Spleen (tissue), 11 donors: ENCODE measurements around the gene GRB10. TPM values are rescaled to one million over a fixed set of nuclear protein-coding genes. Genes with fewer than 3 reads are reported as not detected.

ENCODE experiments used
- DNase-seq: peaks from one replicate; pipeline ENCODE4 v3.0.0-alpha.2; 2020
- H3K27ac ChIP-seq, 8 donors: fragments of 200-600 bp; sonication (generic) in 7 of 8; 1 replicate in 4 of 8; 2 replicates in 4 of 8; pipeline versions ENCODE4 v1.5.0 to v1.8.0; 2016 to 2021; ENCODE audit warnings: inconsistent platforms in 4 of 8, mild to moderate bottlenecking in 4 of 8, moderate library complexity in 1 of 8
- H3K27me3 ChIP-seq, 7 donors: fragments of 200-600 bp; sonication (generic) in 6 of 7; replicated peaks in 1 of 7; 1 replicate in 4 of 7; 2 replicates in 3 of 7; pipeline versions ENCODE4 v1.5.0 to v1.8.0; 2016 to 2021; ENCODE audit warnings: inconsistent platforms in 3 of 7, mild to moderate bottlenecking in 1 of 7
- H3K36me3 ChIP-seq, 6 donors: fragments of 200-600 bp; sonication (generic) in 5 of 6; 1 replicate in 4 of 6; 2 replicates in 2 of 6; pipeline versions ENCODE4 v1.5.0 to v1.8.0; 2016 to 2021; ENCODE audit warnings: inconsistent platforms in 2 of 6
- H3K4me1 ChIP-seq, 6 donors: fragments of 200-600 bp; sonication (generic) in 5 of 6; 1 replicate in 3 of 6; 2 replicates in 3 of 6; pipeline versions ENCODE4 v1.5.0 to v1.8.0; 2016 to 2021; ENCODE audit warnings: inconsistent platforms in 3 of 6
- H3K4me3 ChIP-seq, 8 donors: fragments of 200-600 bp; sonication (generic) in 7 of 8; 1 replicate in 4 of 8; 2 replicates in 4 of 8; pipeline versions ENCODE4 v1.5.0 to v1.8.0; 2016 to 2021; ENCODE audit warnings: inconsistent platforms in 4 of 8, mild to moderate bottlenecking in 4 of 8, moderate library complexity in 2 of 8
- H3K9me3 ChIP-seq, 8 donors: fragments of 200-600 bp; sonication (generic) in 7 of 8; 1 replicate in 4 of 8; 2 replicates in 4 of 8; pipeline versions ENCODE4 v1.5.0 to v1.8.0; 2016 to 2021; ENCODE audit warnings: inconsistent platforms in 4 of 8
- CTCF ChIP-seq, 11 experiments: fragments of 200-600 bp in 7 of 11; fragments of 450-650 bp in 4 of 11; sonication (generic) in 4 of 11; IDR thresholded peaks in 8 of 11; conservative IDR thresholded peaks in 3 of 11; 1 replicate in 7 of 11; 2 replicates in 4 of 11; pipeline versions ENCODE4 v1.4.0 to v1.8.0; 2016 to 2021; ENCODE audit warnings: antibody characterized with exemption in 11 of 11, inconsistent platforms in 4 of 11, mild to moderate bottlenecking in 1 of 11
- POLR2A ChIP-seq, 3 donors: fragments of 450-650 bp; IDR thresholded peaks; one replicate each; pipeline ENCODE4 v1.5.1; 2017; ENCODE audit warnings: antibody characterized with exemption in 3 of 3, mild to moderate bottlenecking in 1 of 3
- POLR2AphosphoS5 ChIP-seq, 3 donors: sonication (generic); formaldehyde crosslinking; IDR thresholded peaks; one replicate each; pipeline ENCODE4 v1.5.1; 2017; ENCODE audit warnings: antibody characterized with exemption in 3 of 3
- WGBS, 5 donors: extraction: QIAGEN DNeasy Blood & Tissue Kit in 3 of 5; methylation state at CpG; one replicate each; pipeline versions ENCODE4 v1.1.5 to v1.1.7; 2013 to 2018; 5-methylcytosine and 5-hydroxymethylcytosine counted together
- intact Hi-C: fragments of 100-400 bp; cut with DNase I; formaldehyde crosslinking; loops from one replicate; pipeline ENCODE4 v1.15.0; 2023; ENCODE audit warnings: low total_unique reads
- polyA plus RNA-seq, 3 donors: library from polyadenylated mRNA; stranded (reverse); fragments of 200-250 nt; gene quantifications; one replicate each; pipeline ENCODE4 v1.2.1, GENCODE V29; 2013
- total RNA-seq, 7 donors: library from RNA; depleted of rRNA in 3 of 7; stranded (reverse); fragments of >200 nt in 3 of 7; fragmentation: NEBNext Ultra II Directional in 4 of 7; extraction: Animal tissue kit (Norgen Biotek cat#: 25700) in 4 of 7; gene quantifications; one replicate each; pipeline versions ENCODE4 v1.1.0 to v1.2.1, GENCODE V29; 2016 to 2021
- donor health status: healthy with polysubstance abuse.
- donor health status: DM: no; HTN: no; CAD: no; lungs with moderate emphysema.
- donor health status: DM: no; HTN: no; CAD: no.
- donor health status: Bipolar disorder and iron deficiency.
- donor health status: healthy.
- donor health status: DM: no; HTN: no; CAD: no.
- donor health status: DM: yes; HTN: yes; CAD: no.

Gene GRB10
- total and polyA plus RNA-seq, 10 donors: 11.3 to 159 (median 115) TPM

DNA sequence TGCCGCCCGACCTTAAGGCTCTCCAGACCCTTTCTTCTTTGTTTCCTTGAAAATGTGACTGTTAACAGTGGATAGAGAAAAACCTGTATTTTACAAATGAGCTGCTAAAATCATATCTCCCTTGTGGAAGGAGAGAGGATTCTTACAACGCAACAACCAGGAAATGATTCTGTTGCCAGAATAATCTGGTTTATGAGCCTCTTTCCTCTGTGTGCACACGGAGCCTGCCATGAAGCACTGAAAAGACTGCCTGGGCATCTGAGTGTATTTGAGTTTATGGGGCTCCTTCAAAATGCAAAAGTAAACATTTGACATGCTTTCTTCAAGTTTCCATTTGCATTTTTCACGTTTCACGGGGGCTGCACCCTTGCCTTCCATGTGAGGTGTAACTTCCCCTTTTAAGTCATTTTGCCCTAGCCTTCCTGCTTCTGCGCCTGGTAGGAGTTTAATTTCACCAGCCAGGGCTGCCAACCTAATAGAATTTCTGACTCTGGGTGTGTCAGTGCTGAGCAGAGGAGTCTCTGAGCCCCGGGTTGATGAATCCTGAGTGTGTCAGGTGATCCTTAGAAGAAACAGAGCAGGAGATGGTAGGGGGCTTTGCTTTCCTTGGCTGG, 101.2 kb downstream of the GRB10 start:
- no peak overlapping the region for H3K4me3 ChIP-seq
- WGBS, 5 donors: 37 to 46% (median 44%) methylated on average over 8 of the region's 8 CpGs
- H3K27ac ChIP-seq: peak overlapping the region in 1 of 8 donors; percentile 19
- no peaks in the 10 kb centered on the region for H3K9me3 ChIP-seq
- no peak for TF ChIP-seq CTCF (IDR thresholded peaks at IDR 0.05 in 8 of 11, conservative IDR thresholded peaks at IDR 0.05 in 3 of 11)
- no peak for TF ChIP-seq POLR2AphosphoS5 (IDR thresholded peaks at IDR 0.05)
- no peak for TF ChIP-seq POLR2A (IDR thresholded peaks at IDR 0.05)
- intact Hi-C loops: no loop called here
- H3K4me1 ChIP-seq: peaks cover 1 to 48% (median 22%) of the 10 kb centered on the region in 6 donors
- no peak for DNase-seq
- H3K27me3 ChIP-seq: no peaks in the 10 kb centered on the region
- H3K36me3 ChIP-seq: no peaks in the 10 kb centered on the region

- H3K9me3 ChIP-seq: no peaks in the 10 kb centered on the region
- no peak for DNase-seq
- no peak overlapping the region for H3K27ac ChIP-seq
- H3K4me3 ChIP-seq: no peak overlapping the region
- intact Hi-C loops: loop anchor here (10.0 kb wide), 1 partner anchor 215 kb away; no protein-coding TSS in a partner anchor
- WGBS, 5 donors: 45 to 64% (median 56%) methylated on average over 7 of the region's 7 CpGs
- TF ChIP-seq POLR2A (IDR thresholded peaks at IDR 0.05) (no peak), POLR2AphosphoS5 (IDR thresholded peaks at IDR 0.05) (no peak), CTCF (IDR thresholded peaks at IDR 0.05 in 8 of 11, conservative IDR thresholded peaks at IDR 0.05 in 3 of 11) (peak in 10 of 11 experiments; percentile 23 to 61 (median 47))
- H3K36me3 ChIP-seq: peaks cover 0 to 10% (median under 1%) of the 10 kb centered on the region in 6 donors
- peaks cover 0 to 48% (median 20%) of the 10 kb centered on the region in 6 donors for H3K4me1 ChIP-seq
- no peaks in the 10 kb centered on the region for H3K27me3 ChIP-seq
These were observed 103.3 kb downstream of the GRB10 start for GRCh38 chr7:50679218-50680007.

GRCh38 chr7:50678586-50678985, 104.1 kb downstream of the GRB10 start:
- Histone ChIP-seq H3K27me3 (no peaks in the 10 kb centered on the region), H3K27ac (no peak overlapping the region), H3K9me3 (no peaks in the 10 kb centered on the region), H3K4me3 (no peak overlapping the region), H3K36me3 (peaks cover 0 to 19% (median 6%) of the 10 kb centered on the region in 6 donors), H3K4me1 (peaks cover 0 to 45% (median 19%) of the 10 kb centered on the region in 6 donors)
- TF ChIP-seq POLR2AphosphoS5 (IDR thresholded peaks at IDR 0.05) (no peak), POLR2A (IDR thresholded peaks at IDR 0.05) (no peak), CTCF (IDR thresholded peaks at IDR 0.05 in 8 of 11, conservative IDR thresholded peaks at IDR 0.05 in 3 of 11) (no peak)
- intact Hi-C loops: loop anchor here (10.0 kb wide), 1 partner anchor 214 kb away; no protein-coding TSS in a partner anchor
- DNase-seq: no peak
- WGBS, 5 donors: 77 to 92% (median 84%) methylated on average over 7 of the region's 7 CpGs

DNA sequence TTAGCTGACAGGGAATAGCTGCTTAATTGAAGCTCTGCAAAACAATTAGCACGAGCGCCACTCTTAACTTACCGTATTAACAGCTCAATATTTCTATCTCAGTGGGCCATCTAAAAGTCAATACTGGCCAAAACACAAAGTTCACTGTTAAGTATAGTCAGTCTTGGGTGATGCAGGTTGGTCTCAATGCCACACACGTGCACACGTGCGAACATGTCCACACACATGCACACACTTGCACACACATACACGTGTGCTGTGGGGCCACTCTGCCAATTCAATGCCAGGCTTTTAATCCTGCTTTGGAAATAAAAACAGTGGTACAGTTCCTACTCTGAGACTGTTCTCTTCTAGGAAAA, 105.1 kb downstream of the GRB10 start:
- TF ChIP-seq CTCF (IDR thresholded peaks at IDR 0.05 in 8 of 11, conservative IDR thresholded peaks at IDR 0.05 in 3 of 11) (no peak), POLR2A (IDR thresholded peaks at IDR 0.05) (no peak), POLR2AphosphoS5 (IDR thresholded peaks at IDR 0.05) (no peak)
- Histone ChIP-seq H3K4me1 (peaks cover 0 to 45% (median 19%) of the 10 kb centered on the region in 6 donors), H3K27ac (no peak overlapping the region), H3K9me3 (no peaks in the 10 kb centered on the region), H3K36me3 (peaks cover 0 to 28% (median 9%) of the 10 kb centered on the region in 6 donors), H3K27me3 (no peaks in the 10 kb centered on the region), H3K4me3 (no peak overlapping the region)
- 85 to 98% (median 91%) methylated on average over 7 of the region's 7 CpGs for WGBS, 5 donors
- no peak for DNase-seq
- intact Hi-C loops: loop anchor here (10.0 kb wide), 1 partner anchor 213 kb away; no protein-coding TSS in a partner anchor
